ENCODE measurements around the gene PTRH1. TPM values are rescaled to one million over a fixed set of nuclear protein-coding genes. Genes with fewer than 3 reads are reported as not detected.

Gene PTRH1
- total RNA-seq, 1 donor from 2014 or later: 6.9 TPM

DNA sequence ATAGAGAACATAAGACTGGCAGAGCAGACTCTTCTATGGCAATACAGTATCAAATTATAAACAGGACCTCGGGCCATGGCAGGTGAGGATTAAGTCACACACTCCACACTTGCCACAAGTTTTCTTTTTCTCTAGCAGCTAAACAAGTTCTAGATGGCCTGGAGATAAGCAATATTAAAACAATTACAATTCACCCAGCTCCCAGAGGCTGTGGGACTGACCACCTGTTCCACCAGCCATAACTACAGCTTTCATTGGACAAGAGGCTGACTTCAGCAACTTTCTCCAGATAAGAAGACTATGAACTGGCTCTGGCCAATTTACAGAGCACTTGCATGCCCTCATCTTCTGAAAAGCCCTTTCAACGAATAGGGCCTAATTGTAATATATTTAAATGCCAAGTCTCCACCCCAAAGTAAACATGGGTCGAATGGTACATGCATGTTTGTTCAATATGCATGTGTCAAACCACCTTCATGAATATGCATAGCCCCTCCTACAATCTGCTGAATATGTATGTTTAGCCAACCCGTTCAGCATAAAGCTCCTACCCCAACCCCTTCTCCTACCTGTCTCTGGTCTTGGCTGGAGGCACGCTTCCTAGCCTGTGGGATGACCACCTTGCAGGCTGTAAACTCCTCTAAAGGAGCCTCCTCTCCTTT is 14.7 kb downstream of the PTRH1 start:
- DNase-seq (ENCODE audit: low spot score in 2 of 2) (no peak), FAIRE-seq (no peak)

- FAIRE-seq (no peak), DNase-seq (ENCODE audit: low spot score in 2 of 2) (no peak)
These were observed 15.3 kb downstream of the PTRH1 start for GRCh38 chr9:127700140-127700539.

DNA sequence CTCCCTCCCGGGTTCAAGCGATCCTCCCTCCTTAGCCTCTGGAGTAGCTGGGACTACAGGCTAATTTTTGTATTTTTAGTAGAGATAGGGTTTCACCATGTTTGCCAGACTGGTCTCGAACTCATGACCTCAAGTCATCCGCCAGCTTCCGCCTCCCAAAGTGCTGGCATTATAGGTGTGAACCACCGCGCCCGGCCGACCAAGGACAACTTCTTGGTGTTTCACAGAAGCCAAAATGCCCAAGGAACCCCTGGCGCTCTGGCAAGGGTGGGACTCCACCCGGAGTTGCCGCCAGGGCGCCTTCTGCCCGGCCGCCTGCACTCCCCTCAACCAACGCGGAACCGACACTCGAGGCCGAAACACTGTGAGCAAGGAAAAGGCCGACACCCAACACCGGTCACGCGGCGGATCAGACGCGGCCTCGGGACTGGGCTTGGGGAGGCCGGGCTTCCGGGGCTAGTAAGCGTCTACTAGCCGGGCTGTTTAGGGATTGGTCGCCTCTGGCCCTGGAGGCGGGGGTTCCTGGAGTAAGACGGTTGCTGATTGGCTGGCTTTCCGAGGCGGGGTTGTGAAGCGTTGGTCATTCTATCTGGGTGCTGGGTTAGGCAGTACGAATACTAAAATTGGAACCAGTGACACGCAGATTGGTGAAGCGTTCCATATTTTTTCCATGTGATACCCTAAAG is 16.3 kb downstream of the PTRH1 start:
- peak; percentile 40 for FAIRE-seq
- peak; percentile 81 to 92 for DNase-seq (ENCODE audit: low spot score in 2 of 2)

DNA sequence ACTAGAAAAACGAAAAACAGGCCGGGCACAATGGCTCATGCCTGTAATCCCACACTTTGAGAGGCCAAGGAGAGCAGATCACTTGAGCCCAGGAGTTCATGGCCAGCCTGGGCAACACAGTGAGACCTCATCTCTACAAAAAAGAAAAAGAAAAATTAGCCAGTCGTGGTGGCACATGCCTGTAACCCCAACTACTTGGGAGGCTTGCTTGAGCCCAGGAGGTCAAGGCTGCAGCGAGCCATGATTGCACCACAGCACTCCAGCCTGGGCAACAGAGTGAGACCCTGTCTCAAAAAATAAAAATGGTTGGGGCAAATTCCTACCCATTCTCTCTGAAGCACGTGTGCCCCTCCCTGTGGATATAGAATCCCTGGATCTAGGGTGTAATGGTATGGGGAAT is 17.1 kb downstream of the PTRH1 start:
- FAIRE-seq (no peak), DNase-seq (ENCODE audit: low spot score in 2 of 2) (no peak)

GRCh38 chr9:127697575-127697974 is 17.9 kb downstream of the PTRH1 start:
- FAIRE-seq: no peak
- DNase-seq (ENCODE audit: low spot score in 2 of 2): no peak

DNA sequence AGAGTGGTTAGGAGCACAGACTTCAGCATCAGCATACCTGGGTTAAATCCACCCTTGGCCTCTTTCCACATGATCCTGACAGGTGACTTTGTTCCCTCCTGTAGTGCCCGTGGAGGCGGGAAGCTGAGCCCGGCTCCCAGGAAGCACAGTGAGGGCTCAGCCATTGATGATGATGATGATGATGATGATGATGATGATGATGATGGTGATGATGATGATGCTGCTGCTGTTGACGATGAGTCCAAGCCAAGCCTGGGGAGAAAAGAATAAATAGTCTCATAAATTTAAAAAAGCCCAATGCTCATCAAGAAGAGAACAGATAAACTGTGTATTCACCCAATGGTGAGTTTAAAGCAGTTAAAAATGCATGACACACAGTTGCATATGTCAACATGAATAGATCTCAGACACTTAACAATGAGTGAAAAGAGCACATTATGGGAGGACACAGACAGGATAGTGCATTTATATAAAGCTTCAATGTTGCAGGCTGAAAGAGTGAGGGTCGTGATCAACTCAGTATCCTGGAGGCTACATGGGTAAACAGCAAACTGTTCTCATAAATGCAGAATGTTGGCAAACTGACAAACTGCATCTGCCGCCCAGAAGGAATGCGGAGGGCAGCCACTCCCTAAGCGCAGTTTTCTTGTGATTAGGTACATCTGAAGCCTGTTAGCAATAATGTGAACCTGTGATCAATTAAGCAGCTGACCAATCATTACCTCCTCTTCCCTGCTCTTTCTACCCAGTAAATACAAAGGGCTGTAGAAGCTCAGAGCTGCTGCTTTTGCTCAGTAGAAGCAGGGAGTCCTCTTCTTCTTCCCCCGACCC is 20.4 kb downstream of the PTRH1 start:
- FAIRE-seq: no peak

GRCh38 chr9:127693697-127694096 is 21.8 kb downstream of the PTRH1 start:
- no peak for DNase-seq (ENCODE audit: low spot score in 2 of 2)
- no peak for FAIRE-seq

More for the DNA sequence above, 20.4 kb downstream of the PTRH1 start:
- no peak for DNase-seq (ENCODE audit: low spot score in 2 of 2)

DNA sequence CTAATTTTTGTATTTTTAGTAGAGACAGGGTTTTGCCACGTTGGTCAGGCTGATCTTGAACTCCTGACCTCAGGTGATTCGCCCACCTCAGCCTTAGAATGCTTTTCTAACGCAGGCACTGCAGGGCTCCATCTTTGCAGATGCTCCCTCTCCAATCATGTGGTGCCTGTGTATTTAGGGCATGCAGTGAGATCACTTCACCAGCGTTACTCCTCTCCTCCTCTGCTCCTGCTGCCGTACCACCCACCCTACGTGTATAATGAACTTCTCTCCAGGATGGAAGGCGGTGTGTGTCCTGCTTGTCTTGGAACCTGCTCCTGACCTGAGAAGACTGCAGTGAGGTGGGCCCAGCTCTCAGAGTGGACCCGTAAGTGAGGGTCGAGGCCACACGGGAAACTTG is 22.3 kb downstream of the PTRH1 start:
- FAIRE-seq (no peak), DNase-seq (ENCODE audit: low spot score in 2 of 2) (no peak)

DNA sequence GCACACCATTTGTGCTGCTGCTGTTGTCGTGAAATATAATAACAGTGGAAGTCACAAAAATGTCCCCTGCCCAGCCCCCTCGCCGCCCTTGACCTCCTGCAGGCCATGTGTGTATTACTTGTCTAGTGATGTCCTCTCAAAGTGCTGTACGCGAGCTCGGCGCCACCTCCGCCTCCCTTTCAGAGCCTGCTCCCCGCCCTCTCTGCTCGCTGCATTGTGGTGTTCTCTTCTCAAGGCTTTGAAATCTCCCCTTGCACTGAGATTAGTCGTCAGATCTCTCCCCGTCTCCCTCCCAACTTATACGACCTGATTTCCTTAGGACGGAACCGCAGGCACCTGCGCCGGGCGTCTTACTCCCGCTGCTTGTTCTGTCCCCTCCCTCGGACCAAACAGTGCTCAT is 23.4 kb downstream of the PTRH1 start:
- no peak for FAIRE-seq
- no peak for DNase-seq (ENCODE audit: low spot score in 2 of 2)

DNA sequence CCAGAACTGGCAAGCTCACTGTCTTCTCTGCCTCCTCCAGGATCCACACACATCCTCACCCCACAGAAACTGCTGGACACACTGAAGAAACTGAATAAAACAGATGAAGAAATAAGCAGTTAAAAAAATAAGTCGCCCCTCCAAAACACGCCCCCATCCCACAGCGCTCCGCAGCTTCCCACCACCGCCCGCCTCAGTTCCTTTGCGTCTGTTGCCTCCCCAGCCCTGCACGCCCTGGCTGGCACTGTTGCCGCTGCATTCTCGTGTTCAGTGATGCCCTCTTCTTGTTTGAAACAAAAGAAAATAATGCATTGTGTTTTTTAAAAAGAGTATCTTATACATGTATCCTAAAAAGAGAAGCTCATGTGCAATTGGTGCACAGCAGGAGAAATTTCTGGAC is 24.7 kb downstream of the PTRH1 start:
- FAIRE-seq (no peak), DNase-seq (ENCODE audit: low spot score in 2 of 2) (no peak)

DNA sequence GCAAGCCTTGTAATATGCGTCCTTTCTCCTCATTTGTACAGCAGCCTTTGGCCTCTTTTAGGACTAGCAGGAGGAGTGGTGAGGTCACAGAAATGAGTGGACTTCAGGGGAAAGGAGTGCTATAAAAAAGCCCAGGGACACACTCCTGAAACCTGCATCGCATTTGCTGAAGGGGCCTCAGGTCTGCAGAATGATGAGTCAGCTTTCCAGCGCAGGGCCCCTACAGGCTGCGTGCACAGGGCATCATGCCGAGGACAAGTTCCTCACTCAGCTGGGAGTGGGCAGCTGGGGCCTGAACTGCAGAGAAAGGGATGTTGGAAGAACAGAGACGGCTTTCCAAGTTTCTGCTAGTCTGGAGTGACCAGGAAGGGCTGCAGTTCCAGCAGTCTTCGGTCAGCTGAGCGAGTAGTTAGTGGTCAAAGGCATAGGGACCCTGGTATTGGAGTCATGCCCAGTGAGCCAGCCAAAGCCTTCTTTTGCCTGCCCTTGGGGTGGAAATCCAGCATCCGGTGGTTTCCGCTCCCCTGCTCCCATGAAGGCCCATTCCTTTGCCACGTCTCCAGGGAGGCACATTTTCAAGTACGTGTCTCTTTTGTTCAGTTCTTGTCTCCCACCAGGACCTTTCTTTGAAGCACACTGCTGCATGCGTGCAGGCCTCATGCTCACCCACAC is 26.0 kb downstream of the PTRH1 start:
- no peak for DNase-seq (ENCODE audit: low spot score in 2 of 2)
- FAIRE-seq: no peak

GRCh38 chr9:127686461-127687393 is 28.7 kb downstream of the PTRH1 start:
- DNase-seq (ENCODE audit: low spot score in 2 of 2) (no peak), FAIRE-seq (no peak)

DNA sequence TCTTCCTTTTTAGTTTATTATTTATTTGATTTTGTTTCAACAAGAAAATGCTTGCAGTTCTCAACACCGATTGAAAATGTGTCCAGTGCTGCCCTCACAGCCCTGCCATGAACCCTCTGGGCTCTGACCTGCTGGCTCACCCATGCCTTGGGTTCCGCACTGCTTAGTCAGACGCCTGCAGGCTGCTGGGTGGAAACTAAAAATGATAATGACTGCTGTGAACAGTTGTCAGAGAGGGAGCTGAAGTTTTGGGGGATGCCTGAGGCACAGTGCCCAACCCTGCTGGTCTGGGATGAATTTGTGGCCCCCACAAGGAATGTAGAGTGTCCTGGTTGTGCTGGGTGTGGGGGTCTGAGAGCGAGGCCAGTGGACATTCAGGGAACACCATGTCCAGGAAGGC is 30.9 kb downstream of the PTRH1 start:
- no peak for DNase-seq (ENCODE audit: low spot score in 2 of 2)
- FAIRE-seq: no peak

- FAIRE-seq (no peak), DNase-seq (ENCODE audit: low spot score in 2 of 2) (no peak)
These were observed 31.7 kb downstream of the PTRH1 start for GRCh38 chr9:127683723-127684122.

DNA sequence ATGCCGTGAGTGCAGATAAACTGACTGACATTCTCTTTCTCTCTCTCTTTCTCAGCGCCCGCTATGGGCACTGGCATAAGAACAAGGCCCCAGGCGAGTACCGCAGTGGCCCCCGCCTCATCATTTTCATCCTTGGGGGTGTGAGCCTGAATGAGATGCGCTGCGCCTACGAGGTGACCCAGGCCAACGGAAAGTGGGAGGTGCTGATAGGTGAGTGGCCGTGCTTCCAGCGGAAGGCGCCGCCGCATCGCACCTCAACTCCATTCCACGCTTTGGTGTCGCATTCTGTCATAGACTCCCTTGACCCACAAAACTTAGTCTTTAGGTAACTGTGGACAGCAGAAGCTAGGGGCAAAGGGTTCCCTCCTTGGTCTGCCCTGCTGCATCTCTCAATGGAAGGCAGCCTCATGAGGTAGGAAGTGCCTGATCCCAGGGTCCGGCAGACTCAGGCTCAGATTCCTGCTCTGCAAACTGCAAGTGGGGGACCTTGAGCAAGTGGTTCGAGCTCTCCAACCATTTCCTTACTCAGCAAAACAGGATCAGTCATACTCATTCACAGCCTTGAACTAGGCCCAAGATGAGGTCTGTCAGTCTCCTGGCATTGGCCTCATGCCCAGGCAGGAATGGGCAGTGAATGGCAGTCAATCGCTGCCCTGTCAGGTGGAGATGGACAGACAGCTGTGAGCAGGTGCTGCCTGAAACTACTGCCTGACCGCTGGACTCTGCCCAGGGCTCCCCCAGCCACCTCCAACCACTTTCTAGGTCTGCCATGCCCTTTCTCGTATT is 32.9 kb downstream of the PTRH1 start:
- DNase-seq (ENCODE audit: low spot score in 2 of 2) (no peak), FAIRE-seq (no peak)

DNA sequence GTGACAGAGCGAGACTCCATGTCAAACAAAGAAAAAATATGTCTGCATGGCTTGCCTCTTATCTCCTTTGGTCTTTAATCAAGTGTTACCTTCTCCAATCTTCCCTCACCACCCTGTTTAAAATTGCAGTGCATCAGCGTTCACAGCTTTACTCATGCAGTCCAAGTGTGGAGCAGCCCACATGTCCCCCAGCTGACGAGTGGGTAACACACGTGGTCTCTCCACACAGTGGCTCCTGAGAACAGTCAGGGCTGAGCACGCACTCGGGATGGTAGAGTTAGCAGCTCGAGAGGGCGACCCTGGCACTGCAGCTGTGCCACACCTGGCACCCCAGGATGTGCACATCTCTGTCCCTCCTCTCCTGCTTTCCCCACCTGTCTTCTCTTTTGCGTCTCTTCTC is 34.6 kb downstream of the PTRH1 start:
- DNase-seq (ENCODE audit: low spot score in 2 of 2) (no peak), FAIRE-seq (no peak)

- no peak for DNase-seq (ENCODE audit: low spot score in 2 of 2)
These were observed 35.2 kb downstream of the PTRH1 start for GRCh38 chr9:127680226-127680625.

GRCh38 chr9:127679506-127679905 is 36.0 kb downstream of the PTRH1 start:
- FAIRE-seq: no peak
- no peak for DNase-seq (ENCODE audit: low spot score in 2 of 2)

More at GRCh38 chr9:127680226-127680625, 35.2 kb downstream of the PTRH1 start:
- no peak for FAIRE-seq

DNA sequence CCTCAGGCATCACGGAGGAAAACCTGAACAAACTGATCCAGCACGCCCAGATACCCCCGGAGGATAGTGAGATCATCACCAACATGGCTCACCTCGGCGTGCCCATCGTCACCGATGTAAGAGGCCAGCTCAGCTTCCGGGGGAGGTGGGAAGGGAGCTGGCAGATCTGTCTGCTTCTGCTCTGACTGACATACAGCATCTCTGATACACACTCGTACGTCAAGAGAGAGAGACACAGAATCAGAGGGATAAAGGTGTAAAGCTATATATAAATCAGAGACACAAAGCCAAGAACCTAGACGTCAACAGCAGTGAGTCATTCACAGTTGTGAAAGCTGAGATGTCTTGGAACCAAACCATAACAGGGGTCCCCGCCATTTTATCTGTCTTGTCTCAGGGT is 38.8 kb downstream of the PTRH1 start:
- no peak for FAIRE-seq
- DNase-seq (ENCODE audit: low spot score in 2 of 2): no peak

All from frontal cortex (tissue), 4 donors.